NCI-H1694 (cell line): ENCODE results near the gene CACNA1F.
"Not testable (repeated sequence)": the region's sequence is repeated elsewhere in the genome, so short reads cannot be mapped to it uniquely, and the experiment has no call there.

Experiments used
- DNase-seq: peaks from one replicate; lab custom pipeline; 2025; lab: John Stamatoyannopoulos, UW

The CACNA1F gene

GRCh38 chrX:49175435-49176274 lies 57.5 kb downstream of the CACNA1F start:
- DNase-seq, result no peak

GRCh38 chrX:49174723-49175122 lies 58.4 kb downstream of the CACNA1F start:
- no peak for DNase-seq

GRCh38 chrX:49173544-49173943 lies 59.6 kb downstream of the CACNA1F start:
- DNase-seq, result not testable (repeated sequence)

GRCh38 chrX:49172280-49172780 lies 60.8 kb downstream of the CACNA1F start:
- DNase-seq, result peak; percentile 33

GRCh38 chrX:49171752-49172279 lies 61.3 kb downstream of the CACNA1F start, which contains the start of gene PLP2:
Gene PLP2 (plus strand): TSS chrX:49171898. CDS start chrX:49172001, 103 bp downstream.
- DNase-seq, result no peak

- DNase-seq, result no peak
These were observed 65.4 kb downstream of the CACNA1F start for GRCh38 chrX:49167740-49168108.

- no peak for DNase-seq
These were observed 66.0 kb downstream of the CACNA1F start for GRCh38 chrX:49166914-49167739.

GRCh38 chrX:49165901-49166881 lies 66.9 kb downstream of the CACNA1F start:
- DNase-seq, result no peak

GRCh38 chrX:49164589-49165360 lies 68.4 kb downstream of the CACNA1F start:
- DNase-seq, result no peak

GRCh38 chrX:49163555-49164419 lies 69.4 kb downstream of the CACNA1F start:
- peak; percentile 63 for DNase-seq

- DNase-seq, result no peak
These were observed 70.5 kb downstream of the CACNA1F start, which contains the start of gene MAGIX for GRCh38 chrX:49162620-49163019. Gene MAGIX (plus strand): TSS chrX:49162758. CDS start chrX:49162890, 132 bp downstream.

- no peak for DNase-seq
These were observed 71.5 kb downstream of the CACNA1F start for GRCh38 chrX:49161632-49162031.

- no peak for DNase-seq
These were observed 72.2 kb downstream of the CACNA1F start for GRCh38 chrX:49160908-49161307.

- no peak for DNase-seq
These were observed 75.9 kb downstream of the CACNA1F start for GRCh38 chrX:49157194-49157593.

- DNase-seq, result peak; percentile 79
These were observed 77.0 kb downstream of the CACNA1F start for GRCh38 chrX:49155900-49156837.

- DNase-seq, result no peak
These were observed 77.8 kb downstream of the CACNA1F start for GRCh38 chrX:49155243-49155899.
